Cardiac fibroblast (primary cell): ENCODE data around the gene PKN3.

Source experiments
- DNase-seq, 2 donors: peaks; one replicate each; pipeline versions ENCODE4 v3.0.0 to v3.0.0-alpha.2; 2010; ENCODE audit warnings: low read depth in 2 of 2
- H3K4me3 ChIP-seq, 2 donors: replicated peaks in 1 of 2; 1 replicate in 1 of 2; 2 replicates in 1 of 2; pipeline ENCODE4 v1.5.1; 2011; ENCODE audit warnings: low read depth in 2 of 2, low read length in 2 of 2, mild to moderate bottlenecking in 2 of 2, moderate library complexity in 1 of 2
- TF ChIP-seq, protein P1 (sequence below): IDR thresholded peaks from one replicate; pipeline ENCODE4 v1.5.1; 2011; ENCODE audit warnings: low read depth, mild to moderate bottlenecking, low read length, inconsistent platforms

Gene PKN3

GRCh38 chr9:128704356-128704670, 2.0 kb downstream of the PKN3 start:
- DNase-seq, result no peak
- TF ChIP-seq, protein P1, sequence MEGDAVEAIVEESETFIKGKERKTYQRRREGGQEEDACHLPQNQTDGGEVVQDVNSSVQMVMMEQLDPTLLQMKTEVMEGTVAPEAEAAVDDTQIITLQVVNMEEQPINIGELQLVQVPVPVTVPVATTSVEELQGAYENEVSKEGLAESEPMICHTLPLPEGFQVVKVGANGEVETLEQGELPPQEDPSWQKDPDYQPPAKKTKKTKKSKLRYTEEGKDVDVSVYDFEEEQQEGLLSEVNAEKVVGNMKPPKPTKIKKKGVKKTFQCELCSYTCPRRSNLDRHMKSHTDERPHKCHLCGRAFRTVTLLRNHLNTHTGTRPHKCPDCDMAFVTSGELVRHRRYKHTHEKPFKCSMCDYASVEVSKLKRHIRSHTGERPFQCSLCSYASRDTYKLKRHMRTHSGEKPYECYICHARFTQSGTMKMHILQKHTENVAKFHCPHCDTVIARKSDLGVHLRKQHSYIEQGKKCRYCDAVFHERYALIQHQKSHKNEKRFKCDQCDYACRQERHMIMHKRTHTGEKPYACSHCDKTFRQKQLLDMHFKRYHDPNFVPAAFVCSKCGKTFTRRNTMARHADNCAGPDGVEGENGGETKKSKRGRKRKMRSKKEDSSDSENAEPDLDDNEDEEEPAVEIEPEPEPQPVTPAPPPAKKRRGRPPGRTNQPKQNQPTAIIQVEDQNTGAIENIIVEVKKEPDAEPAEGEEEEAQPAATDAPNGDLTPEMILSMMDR, result no peak
- H3K4me3 ChIP-seq, result no peak overlapping the region

GRCh38 chr9:128705051-128705965, 3.0 kb downstream of the PKN3 start:
- no peak overlapping the region for H3K4me3 ChIP-seq
- DNase-seq, result no peak
- TF ChIP-seq, protein P1, result no peak

DNA sequence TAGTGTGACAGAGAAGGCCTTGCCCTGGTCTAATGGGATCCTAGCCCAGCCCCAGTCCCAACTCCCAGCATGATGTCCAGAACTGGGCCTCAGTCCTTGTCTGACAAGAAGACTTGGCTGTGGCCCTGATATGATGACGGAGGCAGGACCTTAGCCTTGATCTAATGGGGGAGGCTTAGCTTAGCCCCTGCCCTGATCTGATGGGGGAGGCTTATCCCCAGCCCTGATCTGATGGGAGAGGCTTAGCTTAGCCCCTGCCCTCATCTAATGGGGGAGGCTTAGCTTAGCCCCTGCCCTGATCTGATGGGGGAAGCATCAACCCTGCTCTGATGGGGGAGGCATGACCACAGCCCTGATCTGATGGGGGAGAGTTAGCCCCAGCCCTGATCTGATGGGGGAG, 3.7 kb downstream of the PKN3 start:
- H3K4me3 ChIP-seq, result no peak overlapping the region
- DNase-seq, result no peak
- TF ChIP-seq, protein P1, result no peak

- TF ChIP-seq, protein P1, result no peak
- H3K4me3 ChIP-seq, result no peak overlapping the region
- no peak for DNase-seq
Measured at GRCh38 chr9:128706671-128707381, 4.5 kb downstream of the PKN3 start.

- TF ChIP-seq, protein P1, result no peak
- no peak for DNase-seq
- no peak overlapping the region for H3K4me3 ChIP-seq
Measured at GRCh38 chr9:128707446-128707845, 5.1 kb downstream of the PKN3 start.

DNA sequence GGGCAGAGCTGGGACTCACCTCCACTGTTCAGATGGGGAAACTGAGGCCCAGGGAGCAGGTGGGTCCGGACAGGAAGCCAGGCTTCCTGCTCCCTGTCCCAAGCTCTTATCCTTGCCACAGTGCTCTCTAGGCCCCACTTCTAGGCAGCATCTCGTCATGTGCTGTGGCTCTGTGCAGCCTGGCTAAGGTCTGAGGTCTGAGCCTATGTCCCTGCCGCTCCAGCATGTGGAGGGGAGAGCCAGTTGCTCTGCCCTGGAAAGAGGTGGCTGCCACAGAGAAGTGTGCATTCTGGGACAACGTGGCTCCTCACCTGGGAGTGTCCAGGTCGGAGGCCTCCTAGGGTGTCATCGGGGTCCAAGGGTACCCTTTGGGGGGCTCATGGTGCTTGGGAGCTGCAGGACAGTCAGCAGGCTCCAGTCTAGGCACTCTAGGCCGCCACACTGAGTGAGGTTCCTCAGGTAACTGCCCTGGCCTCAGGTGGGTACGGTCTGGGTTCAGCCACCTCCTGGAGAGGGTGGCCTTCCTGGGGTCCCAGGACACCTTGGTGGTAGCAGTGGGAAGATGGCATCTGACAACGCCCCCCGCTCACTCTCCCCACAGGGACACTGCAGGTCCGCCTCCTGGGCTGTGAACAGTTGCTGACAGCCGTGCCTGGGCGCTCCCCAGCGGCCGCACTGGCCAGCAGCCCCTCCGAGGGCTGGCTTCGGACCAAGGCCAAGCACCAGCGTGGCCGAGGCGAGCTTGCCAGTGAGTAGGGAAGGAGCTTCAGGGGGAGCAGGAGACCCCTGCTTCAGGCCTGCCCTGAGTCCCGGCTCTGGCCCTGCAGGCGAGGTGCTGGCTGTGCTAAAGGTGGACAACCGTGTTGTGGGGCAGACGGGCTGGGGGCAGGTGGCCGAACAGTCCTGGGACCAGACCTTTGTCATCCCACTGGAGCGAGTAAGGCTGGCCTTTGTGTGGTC, 10.4 kb downstream of the PKN3 start:
- TF ChIP-seq, protein P1, result no peak
- H3K4me3 ChIP-seq, result no peak overlapping the region
- no peak for DNase-seq
